ENCODE results near the gene CAVIN2. TPM values are rescaled to one million over a fixed set of nuclear protein-coding genes. Genes with fewer than 3 reads are reported as not detected.
A peak's percentile ranks its signal among the peaks of the same experiment; 100 is the strongest.

CAVIN2 gene
- total RNA-seq, 1 donor = 1.8 TPM

GRCh38 chr2:191845248-191845715 is 1.6 kb downstream of the CAVIN2 start:
- Histone ChIP-seq H3K79me2 (ENCODE audit: insufficient read depth, low read length) (no peaks in the 10 kb centered on the region), H3K4me1 (ENCODE audit: insufficient read depth, low read length) (peaks cover 23% of the 10 kb centered on the region), H4K20me1 (ENCODE audit: insufficient read depth, low read length) (no peaks in the 10 kb centered on the region), H3K36me3 (ENCODE audit: insufficient read depth, low read length) (no peaks in the 10 kb centered on the region), H3K4me3 (ENCODE audit: insufficient read depth, low read length) (peak overlapping the region; percentile 8), H3K27ac (ENCODE audit: low read depth, low read length) (peak overlapping the region; percentile 38), H2AFZ (ENCODE audit: low read length) (peak overlapping the region; percentile 73), H3K27me3 (ENCODE audit: insufficient read depth, low read length) (no peaks in the 10 kb centered on the region), H3K4me2 (ENCODE audit: insufficient read depth, low read length) (peak overlapping the region; percentile 58), H3K9me3 (ENCODE audit: low read depth, low read length) (no peaks in the 10 kb centered on the region)
- TF ChIP-seq CTCF (IDR thresholded peaks at IDR 0.05; ENCODE audit: extremely low read depth, low read depth, low read length) = no peak
- DNase-seq (ENCODE audit: insufficient read length, low spot score, missing footprints) = no peak

- H2AFZ ChIP-seq (ENCODE audit: low read length) = peak overlapping the region; percentile 73
- H3K36me3 ChIP-seq (ENCODE audit: insufficient read depth, low read length) = no peaks in the 10 kb centered on the region
- no peaks in the 10 kb centered on the region for H3K9me3 ChIP-seq (ENCODE audit: low read depth, low read length)
- no peaks in the 10 kb centered on the region for H3K27me3 ChIP-seq (ENCODE audit: insufficient read depth, low read length)
- H3K4me2 ChIP-seq (ENCODE audit: insufficient read depth, low read length) = peak overlapping the region; percentile 58
- H4K20me1 ChIP-seq (ENCODE audit: insufficient read depth, low read length) = no peaks in the 10 kb centered on the region
- peaks cover 23% of the 10 kb centered on the region for H3K4me1 ChIP-seq (ENCODE audit: insufficient read depth, low read length)
- no peaks in the 10 kb centered on the region for H3K79me2 ChIP-seq (ENCODE audit: insufficient read depth, low read length)
- TF ChIP-seq CTCF (IDR thresholded peaks at IDR 0.05; ENCODE audit: extremely low read depth, low read depth, low read length) = no peak
- H3K4me3 ChIP-seq (ENCODE audit: insufficient read depth, low read length) = peak overlapping the region; percentile 8
- no peak for DNase-seq (ENCODE audit: insufficient read length, low spot score, missing footprints)
- H3K27ac ChIP-seq (ENCODE audit: low read depth, low read length) = peak overlapping the region; percentile 38
Measured at GRCh38 chr2:191844706-191845105, 2.2 kb downstream of the CAVIN2 start.

- Histone ChIP-seq H3K27ac (ENCODE audit: low read depth, low read length) (no peak overlapping the region), H2AFZ (ENCODE audit: low read length) (no peak overlapping the region), H3K9me3 (ENCODE audit: low read depth, low read length) (no peaks in the 10 kb centered on the region), H3K36me3 (ENCODE audit: insufficient read depth, low read length) (no peaks in the 10 kb centered on the region), H3K4me2 (ENCODE audit: insufficient read depth, low read length) (no peak overlapping the region), H4K20me1 (ENCODE audit: insufficient read depth, low read length) (no peaks in the 10 kb centered on the region), H3K4me3 (ENCODE audit: insufficient read depth, low read length) (no peak overlapping the region), H3K27me3 (ENCODE audit: insufficient read depth, low read length) (no peaks in the 10 kb centered on the region), H3K4me1 (ENCODE audit: insufficient read depth, low read length) (peaks cover 15% of the 10 kb centered on the region), H3K79me2 (ENCODE audit: insufficient read depth, low read length) (no peaks in the 10 kb centered on the region)
- no peak for TF ChIP-seq CTCF (IDR thresholded peaks at IDR 0.05; ENCODE audit: extremely low read depth, low read depth, low read length)
- no peak for DNase-seq (ENCODE audit: insufficient read length, low spot score, missing footprints)
Measured at GRCh38 chr2:191840921-191841320, 6.0 kb downstream of the CAVIN2 start.

- Histone ChIP-seq H3K36me3 (ENCODE audit: insufficient read depth, low read length) (no peaks in the 10 kb centered on the region), H3K4me2 (ENCODE audit: insufficient read depth, low read length) (no peak overlapping the region), H3K79me2 (ENCODE audit: insufficient read depth, low read length) (no peaks in the 10 kb centered on the region), H2AFZ (ENCODE audit: low read length) (no peak overlapping the region), H3K9me3 (ENCODE audit: low read depth, low read length) (no peaks in the 10 kb centered on the region), H3K27me3 (ENCODE audit: insufficient read depth, low read length) (no peaks in the 10 kb centered on the region), H4K20me1 (ENCODE audit: insufficient read depth, low read length) (no peaks in the 10 kb centered on the region), H3K4me1 (ENCODE audit: insufficient read depth, low read length) (peaks cover 12% of the 10 kb centered on the region), H3K4me3 (ENCODE audit: insufficient read depth, low read length) (no peak overlapping the region), H3K27ac (ENCODE audit: low read depth, low read length) (no peak overlapping the region)
- no peak for TF ChIP-seq CTCF (IDR thresholded peaks at IDR 0.05; ENCODE audit: extremely low read depth, low read depth, low read length)
- DNase-seq (ENCODE audit: insufficient read length, low spot score, missing footprints) = no peak
Measured at GRCh38 chr2:191839918-191840804, 6.7 kb downstream of the CAVIN2 start.
